ENCODE results near the gene DHX35.

The DHX35 gene

GRCh38 chr20:39004508-39004907 lies 42.4 kb downstream of the DHX35 start:
- Mint-ChIP-seq H3K27ac (peak overlapping the region; percentile 20), H3K36me3 (ENCODE audit: low read depth) (peaks cover 93% of the 10 kb centered on the region), H3K9me3 (no peaks in the 10 kb centered on the region), H3K4me3 (no peak overlapping the region), H3K27me3 (no peaks in the 10 kb centered on the region), H3K4me1 (ENCODE audit: low read depth) (peaks cover 20% of the 10 kb centered on the region)
- DNase-seq, result no peak

GRCh38 chr20:39009348-39009747 lies 47.2 kb downstream of the DHX35 start:
- Mint-ChIP-seq H3K9me3 (no peaks in the 10 kb centered on the region), H3K27ac (no peak overlapping the region), H3K27me3 (no peaks in the 10 kb centered on the region), H3K4me3 (no peak overlapping the region), H3K4me1 (ENCODE audit: low read depth) (peaks cover 8% of the 10 kb centered on the region), H3K36me3 (ENCODE audit: low read depth) (peaks cover 88% of the 10 kb centered on the region)
- no peak for DNase-seq

- Mint-ChIP-seq H3K27ac (no peak overlapping the region), H3K4me1 (ENCODE audit: low read depth) (peaks cover 3% of the 10 kb centered on the region), H3K4me3 (no peak overlapping the region), H3K36me3 (ENCODE audit: low read depth) (peaks cover 91% of the 10 kb centered on the region), H3K9me3 (no peaks in the 10 kb centered on the region), H3K27me3 (no peaks in the 10 kb centered on the region)
- DNase-seq, result no peak
These were observed 48.4 kb downstream of the DHX35 start for GRCh38 chr20:39010496-39010895.

GRCh38 chr20:39013662-39014109 lies 51.5 kb downstream of the DHX35 start:
- DNase-seq, result no peak
- peaks cover 91% of the 10 kb centered on the region for H3K36me3 Mint-ChIP-seq (ENCODE audit: low read depth)
- H3K27me3 Mint-ChIP-seq, result no peaks in the 10 kb centered on the region
- no peak overlapping the region for H3K4me3 Mint-ChIP-seq
- no peak overlapping the region for H3K27ac Mint-ChIP-seq
- H3K9me3 Mint-ChIP-seq, result peaks cover 3% of the 10 kb centered on the region
- H3K4me1 Mint-ChIP-seq (ENCODE audit: low read depth), result peaks cover 33% of the 10 kb centered on the region

- Mint-ChIP-seq H3K27ac (peak overlapping the region; percentile 89), H3K9me3 (peaks cover 3% of the 10 kb centered on the region)
- DNase-seq, result no peak
These were observed 53.9 kb downstream of the DHX35 start for GRCh38 chr20:39016041-39016440.

GRCh38 chr20:39016506-39016905 lies 54.4 kb downstream of the DHX35 start:
- H3K27me3 Mint-ChIP-seq, result no peaks in the 10 kb centered on the region
- H3K27ac Mint-ChIP-seq, result no peak overlapping the region
- peaks cover 53% of the 10 kb centered on the region for H3K4me1 Mint-ChIP-seq (ENCODE audit: low read depth)
- no peak for DNase-seq
- H3K4me3 Mint-ChIP-seq, result no peak overlapping the region
- H3K36me3 Mint-ChIP-seq (ENCODE audit: low read depth), result peaks cover 93% of the 10 kb centered on the region
- peaks cover 3% of the 10 kb centered on the region for H3K9me3 Mint-ChIP-seq

More at GRCh38 chr20:39016041-39016440, 53.9 kb downstream of the DHX35 start:
- Mint-ChIP-seq H3K27me3 (no peaks in the 10 kb centered on the region), H3K4me3 (no peak overlapping the region), H3K36me3 (ENCODE audit: low read depth) (peaks cover 91% of the 10 kb centered on the region), H3K4me1 (ENCODE audit: low read depth) (peaks cover 52% of the 10 kb centered on the region)

- Mint-ChIP-seq H3K9me3 (peaks cover 3% of the 10 kb centered on the region), H3K4me1 (ENCODE audit: low read depth) (peaks cover 63% of the 10 kb centered on the region), H3K36me3 (ENCODE audit: low read depth) (peaks cover 96% of the 10 kb centered on the region), H3K27ac (peak overlapping the region; percentile 13), H3K4me3 (no peak overlapping the region), H3K27me3 (no peaks in the 10 kb centered on the region)
- DNase-seq, result no peak
These were observed 56.9 kb downstream of the DHX35 start for GRCh38 chr20:39019027-39019426.

- peaks cover 67% of the 10 kb centered on the region for H3K4me1 Mint-ChIP-seq (ENCODE audit: low read depth)
- H3K27ac Mint-ChIP-seq, result peak overlapping the region; percentile 80
- H3K4me3 Mint-ChIP-seq, result peak overlapping the region; percentile 13
- H3K27me3 Mint-ChIP-seq, result no peaks in the 10 kb centered on the region
- H3K36me3 Mint-ChIP-seq (ENCODE audit: low read depth), result peaks cover 95% of the 10 kb centered on the region
- DNase-seq, result no peak
- peaks cover 3% of the 10 kb centered on the region for H3K9me3 Mint-ChIP-seq
These were observed 57.7 kb downstream of the DHX35 start for GRCh38 chr20:39019805-39020325.

GRCh38 chr20:39021748-39022147 lies 59.6 kb downstream of the DHX35 start:
- Mint-ChIP-seq H3K4me3 (no peak overlapping the region), H3K9me3 (no peaks in the 10 kb centered on the region), H3K36me3 (ENCODE audit: low read depth) (peaks cover 93% of the 10 kb centered on the region), H3K27me3 (no peaks in the 10 kb centered on the region), H3K4me1 (ENCODE audit: low read depth) (peaks cover 71% of the 10 kb centered on the region), H3K27ac (peak overlapping the region; percentile 63)
- DNase-seq, result no peak

- Mint-ChIP-seq H3K4me1 (ENCODE audit: low read depth) (peaks cover 33% of the 10 kb centered on the region), H3K27ac (peak overlapping the region; percentile 20), H3K36me3 (ENCODE audit: low read depth) (peaks cover 92% of the 10 kb centered on the region), H3K9me3 (no peaks in the 10 kb centered on the region), H3K27me3 (no peaks in the 10 kb centered on the region), H3K4me3 (no peak overlapping the region)
- DNase-seq, result no peak
These were observed 63.7 kb downstream of the DHX35 start for GRCh38 chr20:39025883-39026282.

- Mint-ChIP-seq H3K36me3 (ENCODE audit: low read depth) (peaks cover 91% of the 10 kb centered on the region), H3K4me1 (ENCODE audit: low read depth) (peaks cover 20% of the 10 kb centered on the region), H3K27me3 (no peaks in the 10 kb centered on the region), H3K27ac (no peak overlapping the region), H3K9me3 (no peaks in the 10 kb centered on the region), H3K4me3 (no peak overlapping the region)
- DNase-seq, result no peak
These were observed 67.2 kb downstream of the DHX35 start for GRCh38 chr20:39029364-39029763.

GRCh38 chr20:39032997-39033396 lies 70.9 kb downstream of the DHX35 start:
- Mint-ChIP-seq H3K27me3 (no peaks in the 10 kb centered on the region), H3K4me1 (ENCODE audit: low read depth) (no peaks in the 10 kb centered on the region), H3K36me3 (ENCODE audit: low read depth) (peaks cover 86% of the 10 kb centered on the region), H3K9me3 (no peaks in the 10 kb centered on the region), H3K4me3 (no peak overlapping the region), H3K27ac (peak overlapping the region; percentile 50)
- no peak for DNase-seq

GRCh38 chr20:39036011-39036410 lies 73.9 kb downstream of the DHX35 start:
- Mint-ChIP-seq H3K4me3 (no peak overlapping the region), H3K9me3 (no peaks in the 10 kb centered on the region), H3K27ac (no peak overlapping the region), H3K27me3 (no peaks in the 10 kb centered on the region), H3K36me3 (ENCODE audit: low read depth) (peaks cover 88% of the 10 kb centered on the region), H3K4me1 (ENCODE audit: low read depth) (no peaks in the 10 kb centered on the region)
- DNase-seq, result no peak

GRCh38 chr20:39036851-39037250 lies 74.7 kb downstream of the DHX35 start:
- DNase-seq, result no peak
- Mint-ChIP-seq H3K36me3 (ENCODE audit: low read depth) (peaks cover 86% of the 10 kb centered on the region), H3K27ac (no peak overlapping the region), H3K9me3 (no peaks in the 10 kb centered on the region), H3K27me3 (no peaks in the 10 kb centered on the region), H3K4me3 (no peak overlapping the region), H3K4me1 (ENCODE audit: low read depth) (no peaks in the 10 kb centered on the region)

- no peaks in the 10 kb centered on the region for H3K27me3 Mint-ChIP-seq
- H3K4me1 Mint-ChIP-seq (ENCODE audit: low read depth), result no peaks in the 10 kb centered on the region
- H3K9me3 Mint-ChIP-seq, result no peaks in the 10 kb centered on the region
- no peak overlapping the region for H3K4me3 Mint-ChIP-seq
- no peak overlapping the region for H3K27ac Mint-ChIP-seq
- DNase-seq, result no peak
- peaks cover 86% of the 10 kb centered on the region for H3K36me3 Mint-ChIP-seq (ENCODE audit: low read depth)
These were observed 75.9 kb downstream of the DHX35 start for GRCh38 chr20:39038047-39038446.

GRCh38 chr20:39038495-39038894 lies 76.4 kb downstream of the DHX35 start:
- H3K9me3 Mint-ChIP-seq, result no peaks in the 10 kb centered on the region
- no peaks in the 10 kb centered on the region for H3K27me3 Mint-ChIP-seq
- peaks cover 86% of the 10 kb centered on the region for H3K36me3 Mint-ChIP-seq (ENCODE audit: low read depth)
- H3K4me3 Mint-ChIP-seq, result no peak overlapping the region
- H3K27ac Mint-ChIP-seq, result no peak overlapping the region
- no peaks in the 10 kb centered on the region for H3K4me1 Mint-ChIP-seq (ENCODE audit: low read depth)
- no peak for DNase-seq

Measured in activated T-cell treated with anti-CD3 and anti-CD28 coated beads, Interleukin-2, amount 50 U/mL, for 24 hours (primary cell).